Hematopoietic multipotent progenitor cell (in vitro differentiated cells): Measurements from ENCODE around the gene STIM2. TPM values are rescaled to one million over a fixed set of nuclear protein-coding genes. Genes with fewer than 3 reads are reported as not detected.
"Not testable (repeated sequence)": the region's sequence is repeated elsewhere in the genome, so short reads cannot be mapped to it uniquely, and the experiment has no call there.

Experiments used
- DNase-seq, 3 donors: peaks; one replicate each; pipeline ENCODE4 v3.0.0-alpha.2; 2011 to 2015; ENCODE audit warnings: low read depth in 2 of 3, low spot score in 2 of 3
- total RNA-seq: library from RNA; depleted of rRNA; stranded (reverse); fragments of >200 nt; gene quantifications from one replicate; pipeline ENCODE4 v1.2.3, GENCODE V29; 2012

STIM2 gene
- total RNA-seq, 1 donor, result 17.8 TPM

DNA sequence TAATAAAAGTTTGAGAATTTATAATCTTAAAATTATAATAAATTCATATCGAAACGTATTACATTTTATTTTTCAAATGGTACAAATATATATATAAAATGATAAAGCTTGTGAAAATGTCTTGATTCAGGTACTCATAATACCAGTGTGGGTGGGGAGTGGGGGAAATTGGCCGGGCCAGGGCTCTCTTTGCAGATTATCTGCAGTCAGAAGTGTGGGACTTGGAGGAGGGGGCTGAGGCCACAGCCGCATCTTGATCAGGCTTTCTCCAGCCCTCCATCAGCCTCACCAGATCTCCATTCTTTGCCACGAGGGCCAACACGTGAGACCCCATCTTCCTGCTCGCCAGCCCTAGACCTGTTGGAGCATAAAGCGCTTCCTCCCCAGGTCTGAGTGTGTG lies 86.7 kb downstream of the STIM2 start:
- DNase-seq, result no peak

DNA sequence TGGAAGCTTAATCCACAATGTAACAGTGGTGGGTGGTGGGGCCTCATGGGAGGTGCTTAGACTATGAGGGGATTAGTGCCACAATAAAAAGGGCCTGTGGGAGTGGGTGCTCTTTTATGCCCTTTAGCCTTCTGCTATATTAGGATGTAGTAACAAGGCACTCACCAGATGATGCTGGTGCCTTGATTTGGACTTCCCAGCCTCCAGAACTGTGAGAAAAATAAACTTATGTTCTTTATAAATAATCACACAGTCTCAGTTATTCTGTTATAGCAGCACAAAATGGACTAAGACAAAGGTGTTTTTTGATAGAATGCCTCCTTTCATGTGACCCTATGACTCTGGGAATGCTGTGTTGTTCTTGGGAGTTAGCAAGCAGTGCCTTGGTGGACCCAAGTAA lies 89.8 kb downstream of the STIM2 start:
- DNase-seq, result no peak

DNA sequence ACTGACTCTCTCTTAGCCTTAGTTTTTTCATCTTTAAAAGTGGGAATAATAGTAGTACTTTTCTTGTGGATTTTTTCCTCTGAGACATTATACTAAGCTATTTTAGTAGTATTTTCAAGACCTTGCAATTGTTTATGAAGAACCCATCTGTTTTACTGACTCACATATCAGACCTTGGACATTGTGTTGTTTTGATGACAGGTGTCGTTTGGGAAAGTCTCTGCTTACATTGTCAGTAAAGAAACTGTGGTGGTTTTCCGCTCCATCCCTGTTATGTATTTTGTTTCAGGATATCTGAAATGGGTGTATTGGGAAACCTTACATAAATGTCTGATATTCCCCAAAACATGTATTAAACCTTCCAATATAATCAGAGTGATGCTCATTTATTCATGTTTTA lies 92.2 kb downstream of the STIM2 start:
- no peak for DNase-seq

DNA sequence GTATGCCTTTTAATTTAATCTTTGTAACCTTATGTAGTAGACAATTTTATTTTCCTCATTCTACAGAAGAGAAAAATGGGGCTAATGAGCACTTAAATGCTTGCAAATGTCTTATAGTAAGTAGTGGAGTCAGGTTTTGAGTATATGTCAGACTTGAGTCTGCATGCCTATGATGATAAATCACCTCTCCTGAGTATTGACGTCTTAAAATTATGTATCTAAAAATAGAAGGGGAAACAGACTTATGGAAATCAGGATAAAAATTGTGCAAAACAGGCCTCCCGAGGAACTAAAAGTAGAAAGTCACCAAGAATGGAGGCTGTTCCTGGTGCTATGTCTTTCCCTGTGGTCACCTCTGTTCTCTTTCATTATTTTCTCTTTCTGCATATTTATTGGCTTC lies 92.7 kb downstream of the STIM2 start:
- DNase-seq, result no peak

DNA sequence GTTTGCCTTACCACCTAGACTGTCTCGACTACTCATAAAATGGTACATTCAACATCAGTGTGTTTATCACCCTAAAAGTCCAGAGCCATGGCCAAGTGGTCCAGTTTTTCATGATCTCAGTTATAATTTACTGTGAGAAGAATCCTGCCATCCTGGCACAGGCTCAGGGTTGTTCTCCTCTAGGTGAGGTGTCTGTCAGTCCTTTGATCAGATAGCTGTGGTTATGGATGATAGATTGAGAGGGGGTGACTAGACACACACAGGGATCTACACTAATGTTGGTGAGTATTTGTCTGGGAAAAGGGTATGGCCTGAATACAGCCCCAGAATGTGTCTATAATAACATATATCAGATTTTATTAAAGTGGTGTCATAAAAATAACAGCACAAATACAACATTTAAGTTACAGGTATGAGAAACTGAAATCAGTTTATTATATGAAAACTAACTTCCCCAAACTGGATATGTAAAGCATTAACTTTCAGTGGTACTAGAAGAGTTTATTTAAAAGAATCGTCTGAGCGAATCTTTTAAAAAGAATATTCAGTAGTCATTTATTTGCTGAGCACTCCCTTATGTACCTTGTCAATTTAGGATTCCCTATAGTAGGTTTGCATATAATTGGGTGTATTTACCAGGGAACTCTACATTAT lies 93.3 kb downstream of the STIM2 start:
- no peak for DNase-seq

DNA sequence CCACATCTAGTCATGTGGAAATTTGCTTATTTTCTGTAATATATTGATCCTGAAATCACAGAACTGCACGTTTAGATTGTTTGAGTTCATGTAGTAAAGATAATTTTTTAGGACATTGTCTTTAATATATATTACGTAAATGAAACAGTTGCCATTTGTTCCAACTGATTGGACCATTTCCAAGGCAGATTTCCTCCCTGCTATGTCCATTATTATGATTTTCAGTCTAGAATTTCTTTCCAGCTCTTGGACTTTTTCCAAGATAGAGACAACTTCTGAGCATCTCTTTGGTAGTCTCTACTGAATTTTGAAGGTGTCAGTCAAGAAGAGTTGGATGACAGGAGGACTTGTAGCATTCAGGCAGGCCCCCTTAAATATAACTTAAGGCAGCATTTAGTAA lies 94.6 kb downstream of the STIM2 start:
- DNase-seq, result no peak

DNA sequence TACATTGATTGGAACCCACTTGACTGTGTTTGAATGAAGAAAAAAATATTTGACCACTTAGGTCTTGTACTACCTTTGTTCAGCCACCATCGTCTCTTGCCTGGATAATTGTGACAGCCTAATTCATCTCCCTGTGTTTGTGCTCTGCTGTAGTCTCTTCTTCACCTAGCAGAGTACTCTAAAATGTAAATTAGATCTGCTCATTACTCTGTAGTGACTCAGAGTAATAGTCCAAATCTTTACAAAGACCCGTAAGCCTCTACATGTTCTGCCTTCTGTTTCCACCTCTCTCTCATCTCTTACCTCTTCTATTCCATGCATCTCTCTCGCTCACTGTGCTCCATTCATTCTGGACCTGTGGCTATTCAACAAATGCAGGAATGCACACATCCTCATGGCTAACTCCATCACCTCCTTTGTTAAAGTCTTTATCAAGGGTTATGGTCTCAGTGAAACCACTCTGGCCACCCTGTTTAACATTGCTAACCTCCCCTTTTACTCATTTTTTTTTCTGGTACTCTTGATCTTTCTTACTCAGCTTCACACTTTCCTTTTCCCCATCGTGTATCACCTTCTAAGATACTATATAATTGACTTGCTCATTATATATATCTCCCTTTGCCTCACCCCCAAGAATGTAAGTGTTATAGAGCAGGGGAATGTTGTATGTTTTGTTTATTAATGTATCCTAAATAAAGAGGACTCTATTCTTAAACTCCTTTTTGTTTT lies 98.4 kb downstream of the STIM2 start:
- no peak for DNase-seq

DNA sequence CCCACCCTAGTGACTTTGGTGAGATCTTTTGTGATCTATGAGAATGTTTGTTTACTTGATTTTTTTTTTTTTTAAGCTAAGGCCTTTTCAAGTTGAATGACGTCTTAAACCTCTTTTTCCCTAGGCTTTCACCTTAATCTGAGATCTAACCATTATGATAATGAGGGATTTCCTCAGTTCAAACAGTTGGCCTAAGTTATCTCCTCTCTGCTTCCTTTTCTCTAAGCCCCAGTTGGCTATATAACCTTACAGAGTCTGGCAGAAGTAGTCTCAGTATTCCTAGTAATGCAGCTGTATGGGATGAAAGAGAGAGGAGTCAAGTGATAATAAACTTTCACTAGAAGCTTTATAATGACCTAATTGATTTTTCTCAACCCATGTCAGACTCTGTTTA lies 99.0 kb downstream of the STIM2 start:
- DNase-seq, result no peak

DNA sequence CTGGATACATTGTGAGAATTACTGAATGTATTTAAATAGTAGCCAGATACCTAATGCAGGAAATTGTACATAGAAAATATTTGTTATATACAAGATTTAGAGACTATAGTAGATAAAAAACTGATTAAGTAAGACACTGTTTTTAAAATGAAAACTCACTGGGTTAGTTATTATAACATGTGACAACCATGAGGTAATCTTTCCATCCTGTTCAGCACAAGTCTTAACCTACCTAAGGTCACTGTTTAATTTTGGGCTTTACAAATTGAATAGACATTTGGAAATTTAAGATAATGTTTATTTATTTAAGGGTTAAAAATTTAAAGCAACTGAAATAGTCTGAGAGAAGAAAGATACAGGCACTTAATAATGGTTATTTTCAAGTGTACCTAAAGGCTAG lies 102.1 kb downstream of the STIM2 start:
- DNase-seq, result no peak

DNA sequence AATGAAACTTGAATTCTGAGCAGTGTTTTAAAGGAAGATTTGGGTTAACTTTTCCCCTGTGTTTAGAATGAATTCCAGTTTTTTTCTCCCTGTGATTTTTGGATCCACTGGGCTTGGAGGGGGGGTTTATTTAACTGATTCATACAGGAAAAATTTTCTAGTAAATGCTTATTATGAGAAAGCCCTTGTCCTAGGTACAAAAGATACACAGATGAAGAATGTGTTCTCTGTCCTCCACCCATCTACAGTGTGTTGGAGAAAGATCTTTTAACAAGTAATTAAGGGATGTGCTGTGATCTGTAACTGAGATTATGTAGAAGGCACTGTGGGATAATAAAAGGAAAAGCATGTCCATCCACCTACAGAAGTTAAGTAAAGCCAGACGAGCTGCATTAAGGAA lies 103.9 kb downstream of the STIM2 start:
- no peak for DNase-seq

DNA sequence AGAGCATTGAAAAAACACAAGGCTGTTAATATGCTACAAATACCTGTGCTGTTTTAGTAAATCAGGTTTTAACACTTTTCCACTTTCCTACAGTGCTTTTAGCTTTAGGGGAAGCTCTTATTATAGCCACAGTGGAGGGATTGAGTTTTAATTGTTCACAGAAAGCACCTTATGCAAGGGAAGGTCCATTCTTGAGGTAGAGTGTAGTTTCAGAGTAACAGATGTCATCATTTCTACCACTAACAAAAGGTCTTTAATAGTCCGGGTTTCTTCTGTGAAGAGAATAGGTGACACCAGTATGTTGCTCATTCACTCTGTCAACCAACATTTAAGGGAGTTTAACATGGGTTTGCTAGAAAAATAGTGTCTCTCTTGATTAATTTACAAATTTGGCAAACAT lies 104.4 kb downstream of the STIM2 start:
- DNase-seq, result no peak

DNA sequence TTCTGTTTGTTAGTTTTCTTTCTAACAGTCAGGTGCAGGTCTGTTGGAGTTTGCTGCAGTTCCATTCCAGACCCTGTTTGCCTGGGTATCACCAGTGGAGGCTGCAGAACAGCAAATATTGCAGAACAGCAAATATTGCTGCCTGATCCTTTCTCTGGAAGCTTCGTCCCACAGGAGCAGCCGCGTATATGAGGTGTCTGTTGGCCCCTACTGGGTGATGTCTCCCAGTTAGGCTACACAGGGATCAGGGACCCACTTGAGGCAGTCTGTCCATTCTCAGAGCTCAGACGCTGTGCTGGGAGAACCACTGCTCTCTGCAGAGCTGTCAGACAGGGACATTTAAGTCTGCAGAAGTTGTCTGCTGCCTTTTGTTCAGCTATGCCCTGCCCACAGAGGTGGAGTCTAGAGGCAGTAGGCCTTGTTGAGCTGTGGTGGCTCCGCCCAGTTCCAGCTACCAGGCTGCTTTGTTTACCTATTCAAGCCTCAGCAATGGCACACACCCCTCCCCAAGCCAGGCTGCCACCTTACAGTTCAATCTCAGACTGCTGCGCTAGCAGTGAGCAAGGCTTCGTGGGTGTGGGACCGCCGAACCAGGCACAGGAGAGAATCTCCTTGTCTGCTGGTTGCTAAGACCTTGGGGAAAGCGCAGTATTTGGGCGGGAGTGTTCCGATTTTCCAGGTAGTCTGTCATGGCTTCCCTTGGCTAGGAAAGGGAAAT lies 115.0 kb downstream of the STIM2 start:
- DNase-seq, result not testable (repeated sequence)

DNA sequence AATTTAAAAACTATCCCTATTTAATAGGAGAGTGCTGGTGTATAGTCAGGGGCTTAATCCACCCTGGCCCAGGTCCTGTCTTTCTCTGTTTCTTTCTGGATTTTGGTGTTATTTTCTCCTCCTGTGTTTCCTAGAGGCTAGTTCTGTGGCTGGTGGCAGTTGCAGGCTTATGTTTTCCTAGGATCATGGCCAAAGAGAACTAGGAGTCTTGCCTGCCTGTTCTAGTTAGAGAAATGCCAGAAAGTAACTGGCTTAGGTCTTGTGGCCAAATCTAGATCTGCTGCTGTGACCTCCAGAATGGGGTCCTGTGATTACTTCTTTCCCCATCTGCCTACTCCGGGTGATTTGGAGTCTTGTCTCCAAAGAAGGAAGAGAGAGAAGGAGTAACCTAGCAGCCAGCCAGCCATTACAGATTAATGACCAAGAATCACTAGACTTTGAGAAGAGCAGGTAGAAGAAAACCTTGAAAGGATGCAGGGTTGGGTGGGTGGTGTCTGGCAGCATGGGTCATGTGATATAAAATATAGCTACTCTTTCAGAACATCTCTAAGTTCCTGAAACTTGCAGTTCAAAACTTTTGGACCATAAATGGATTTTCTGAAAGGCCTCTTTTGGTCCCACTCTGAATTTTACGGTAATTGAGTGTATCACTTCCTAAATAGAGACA lies 117.9 kb downstream of the STIM2 start:
- no peak for DNase-seq

DNA sequence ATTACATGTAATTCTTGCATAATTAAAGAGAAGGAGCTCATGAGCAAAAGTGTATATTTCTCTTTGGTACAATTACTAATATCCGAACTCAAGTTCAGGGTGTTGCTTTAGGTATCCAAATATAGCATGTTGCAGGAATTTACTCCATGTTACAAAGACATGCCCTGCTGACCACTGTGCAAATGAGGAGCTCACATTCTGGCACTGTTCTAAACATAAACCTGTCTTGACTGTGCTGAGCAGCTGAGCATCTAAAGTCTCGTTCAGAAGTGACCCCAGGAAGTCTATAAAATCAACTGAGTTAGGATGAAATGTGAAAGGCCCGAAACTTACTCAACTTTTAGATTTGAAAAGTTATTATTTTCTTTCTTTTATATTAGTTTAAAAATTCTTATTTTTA lies 124.3 kb downstream of the STIM2 start:
- no peak for DNase-seq

DNA sequence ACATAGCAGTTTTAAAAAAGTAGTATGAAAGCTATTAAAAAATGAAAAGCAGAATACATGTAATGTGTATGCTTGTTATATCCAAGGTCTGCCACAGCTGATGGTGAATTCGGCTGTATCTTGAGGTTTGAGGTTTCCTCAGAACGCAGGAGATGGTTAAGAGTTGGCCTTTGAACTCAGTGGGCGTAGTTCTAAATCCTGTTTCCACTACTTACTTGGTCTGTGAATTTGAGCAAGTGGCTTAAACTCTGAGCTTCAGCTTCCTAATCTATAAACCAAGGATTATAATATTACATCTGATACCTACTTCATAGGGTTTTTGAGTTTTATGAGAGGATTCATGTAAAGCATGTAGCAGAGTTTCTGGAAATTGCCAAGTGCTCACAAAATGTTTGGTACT lies 125.2 kb downstream of the STIM2 start:
- peak; percentile 16 to 47 (median 26) for DNase-seq

DNA sequence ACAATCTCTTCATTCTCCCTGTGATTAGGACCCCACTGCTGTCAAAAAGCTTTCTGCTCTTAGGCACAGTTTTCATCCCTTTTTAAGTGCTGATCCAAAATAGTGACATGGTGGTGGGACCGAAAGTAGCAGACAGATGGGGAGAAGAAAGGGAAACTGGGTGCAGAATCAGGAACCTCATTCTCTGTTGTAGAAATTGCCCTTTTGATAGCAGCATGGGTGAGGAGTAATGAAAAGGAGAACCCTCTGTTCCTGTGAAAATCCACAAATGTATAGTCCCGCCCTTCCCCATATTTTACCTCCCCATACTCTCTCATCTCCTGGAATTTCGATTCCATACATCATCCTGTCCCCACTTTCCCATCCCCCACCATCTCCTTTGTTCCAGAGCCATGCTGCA lies 126.5 kb downstream of the STIM2 start:
- DNase-seq, result no peak

DNA sequence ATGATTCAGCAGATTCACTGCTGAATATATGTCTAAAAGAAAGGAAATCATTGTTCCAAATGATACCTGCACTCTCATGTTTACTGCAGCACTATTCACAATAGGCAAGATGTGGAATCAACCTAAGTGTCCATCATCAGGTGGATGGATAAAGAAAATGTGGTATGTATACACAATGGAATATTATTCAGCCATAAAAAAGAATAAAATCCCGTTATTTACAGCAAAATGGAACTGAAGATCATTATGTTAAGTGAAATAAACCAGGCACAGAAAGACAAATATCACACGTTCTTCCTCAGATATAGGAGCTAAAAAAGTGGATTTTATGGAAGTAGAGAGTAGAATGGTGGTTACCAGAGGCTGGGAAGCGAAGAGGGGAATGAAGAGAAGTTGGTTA lies 130.4 kb downstream of the STIM2 start:
- DNase-seq, result no peak

DNA sequence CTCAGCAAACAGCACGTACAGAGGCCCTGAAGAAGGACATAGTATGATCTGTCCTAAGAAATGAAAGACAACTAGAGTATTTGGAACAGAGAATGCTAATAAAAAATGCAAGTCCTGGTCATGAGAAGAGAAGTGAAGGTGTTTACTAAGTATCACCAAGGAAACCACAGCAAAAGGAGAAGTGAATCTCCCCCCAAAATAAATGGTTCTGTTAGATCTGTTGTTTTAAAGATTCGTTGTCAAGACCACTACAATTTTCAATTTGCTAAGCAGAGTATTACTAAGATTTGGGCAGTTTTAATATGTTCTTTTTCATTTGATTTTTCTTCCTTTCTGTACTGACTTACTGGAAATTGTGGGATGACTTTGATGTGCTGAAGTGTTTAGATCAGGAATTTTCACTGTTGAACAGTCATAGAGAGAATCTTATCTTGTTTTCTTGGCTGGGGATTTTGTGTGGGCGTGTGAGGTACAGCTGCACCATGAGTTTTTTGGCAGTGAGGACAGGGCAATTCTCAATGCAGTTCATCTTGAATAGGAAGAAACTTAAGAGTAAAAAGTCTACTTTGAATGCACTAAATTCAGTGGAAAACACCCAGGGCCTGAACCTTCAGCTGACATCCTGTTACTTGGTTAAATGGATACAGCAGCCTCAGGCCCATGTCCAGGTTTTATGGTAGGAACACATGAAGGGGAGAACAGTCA lies 132.2 kb downstream of the STIM2 start:
- peak in 2 of 3 donors; percentile 70 to 87 for DNase-seq

DNA sequence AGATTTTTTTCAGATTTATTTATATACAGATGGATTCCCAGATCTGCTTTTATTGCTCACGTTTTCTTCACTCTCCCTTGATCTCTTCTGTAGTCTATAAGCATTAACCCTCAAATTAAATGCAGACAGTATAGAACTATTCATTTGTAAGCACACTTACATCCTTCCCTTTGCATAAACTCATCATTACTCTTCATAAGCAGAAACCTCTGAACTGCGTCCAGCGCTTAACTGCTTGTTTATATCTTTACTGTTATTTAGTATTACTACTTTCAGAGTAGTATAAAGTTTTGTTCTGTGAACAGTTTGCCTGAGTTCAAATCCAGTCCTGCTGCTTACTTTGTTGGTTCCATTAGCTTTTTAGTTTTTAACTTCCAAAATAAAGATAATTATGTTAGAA lies 132.9 kb downstream of the STIM2 start:
- no peak for DNase-seq

DNA sequence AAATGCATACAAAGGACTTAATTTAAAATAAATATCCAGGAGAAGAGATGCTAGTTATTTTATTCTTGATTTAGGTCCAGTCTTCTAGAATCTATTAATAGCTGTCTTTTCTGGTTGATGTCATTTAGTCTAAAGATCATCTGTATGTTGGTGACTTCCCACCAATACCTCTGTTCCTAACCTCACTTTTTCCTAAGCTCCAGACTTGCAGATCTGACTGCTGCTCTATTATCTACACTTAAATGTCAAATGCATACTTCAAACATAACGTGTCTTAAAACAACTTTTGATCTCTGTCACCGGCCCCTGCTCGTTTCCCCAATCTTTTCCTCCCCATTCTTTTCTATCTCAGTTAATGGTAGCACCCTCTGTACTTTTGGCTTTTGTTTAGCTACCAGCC lies 133.3 kb downstream of the STIM2 start:
- no peak for DNase-seq

DNA sequence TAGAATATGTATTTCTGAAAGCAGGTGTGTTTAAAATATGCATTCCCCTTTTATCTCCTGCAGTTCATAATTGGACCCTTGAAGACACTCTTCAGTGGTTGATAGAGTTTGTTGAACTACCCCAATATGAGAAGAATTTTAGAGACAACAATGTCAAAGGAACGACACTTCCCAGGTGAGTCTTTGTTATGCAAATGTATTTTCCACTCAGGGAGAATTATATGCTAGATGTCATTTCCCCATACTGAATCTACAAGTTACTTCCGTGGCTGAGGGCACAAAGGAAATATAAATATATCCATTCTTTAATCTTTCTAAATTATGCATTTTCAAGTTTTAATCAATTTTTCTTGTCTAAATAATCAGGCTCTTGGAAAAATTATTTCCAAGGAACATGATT lies 134.7 kb downstream of the STIM2 start:
- DNase-seq, result no peak
